SK-N-MC (cell line): ENCODE measurements around the gene UNCX.
"Not testable (repeated sequence)": the region's sequence is repeated elsewhere in the genome, so short reads cannot be mapped to it uniquely, and the experiment has no call there.

ENCODE experiments used
- DNase-seq: peaks from one replicate; pipeline ENCODE4 v3.0.0-alpha.2; 2011; ENCODE audit warnings: low read depth, low spot score
- H3K27ac ChIP-seq: fragments of 200-600 bp; sonication (generic); 2 replicates; pipeline ENCODE4 v1.5.1; 2016; ENCODE audit warnings: mixed run types
- H3K36me3 ChIP-seq: fragments of 200-600 bp; sonication (generic); 2 replicates; pipeline ENCODE4 v1.6.1; 2017; ENCODE audit warnings: antibody characterized with exemption, low read length, mixed read lengths; ENCODE audit not compliant: insufficient read depth
- H3K4me3 ChIP-seq: fragments of 200-600 bp; sonication (generic); 2 replicates; pipeline ENCODE4 v1.5.1; 2016
- H3K9ac ChIP-seq: fragments of 200-600 bp; sonication (generic); 2 replicates; pipeline ENCODE4 v1.8.0; 2017; ENCODE audit warnings: mixed run types, mixed read lengths; ENCODE audit not compliant: insufficient read length
- H3K9me3 ChIP-seq: fragments of 200-600 bp; sonication (generic); 2 replicates; pipeline ENCODE4 v1.6.1; 2017; ENCODE audit warnings: low read depth, mild to moderate bottlenecking, antibody characterized with exemption, low read length, moderate library complexity, mixed read lengths
- EZH2 ChIP-seq: fragments of 200-600 bp; sonication (generic); IDR thresholded peaks from one replicate; pipeline ENCODE4 v1.6.1; 2017; ENCODE audit warnings: antibody characterized with exemption
- FOXP2 ChIP-seq: optimal IDR thresholded peaks from 2 replicates; pipeline ENCODE3; 2011; ENCODE audit warnings: mild to moderate bottlenecking, moderate library complexity; ENCODE audit not compliant: insufficient read depth; ENCODE audit errors: extremely low read length, control extremely low read depth
- POLR2AphosphoS5 ChIP-seq: IDR thresholded peaks from 2 replicates; pipeline ENCODE4 v1.6.1; 2012; ENCODE audit warnings: mild to moderate bottlenecking, low read depth, low read length, borderline replicate concordance

The UNCX gene

GRCh38 chr7:1264345-1265280 is 31.9 kb downstream of the UNCX start:
- H3K9me3 ChIP-seq: no peaks in the 10 kb centered on the region
- TF ChIP-seq POLR2AphosphoS5: no peak
- no peak for TF ChIP-seq FOXP2
- TF ChIP-seq EZH2: no peak
- DNase-seq: no peak

DNA sequence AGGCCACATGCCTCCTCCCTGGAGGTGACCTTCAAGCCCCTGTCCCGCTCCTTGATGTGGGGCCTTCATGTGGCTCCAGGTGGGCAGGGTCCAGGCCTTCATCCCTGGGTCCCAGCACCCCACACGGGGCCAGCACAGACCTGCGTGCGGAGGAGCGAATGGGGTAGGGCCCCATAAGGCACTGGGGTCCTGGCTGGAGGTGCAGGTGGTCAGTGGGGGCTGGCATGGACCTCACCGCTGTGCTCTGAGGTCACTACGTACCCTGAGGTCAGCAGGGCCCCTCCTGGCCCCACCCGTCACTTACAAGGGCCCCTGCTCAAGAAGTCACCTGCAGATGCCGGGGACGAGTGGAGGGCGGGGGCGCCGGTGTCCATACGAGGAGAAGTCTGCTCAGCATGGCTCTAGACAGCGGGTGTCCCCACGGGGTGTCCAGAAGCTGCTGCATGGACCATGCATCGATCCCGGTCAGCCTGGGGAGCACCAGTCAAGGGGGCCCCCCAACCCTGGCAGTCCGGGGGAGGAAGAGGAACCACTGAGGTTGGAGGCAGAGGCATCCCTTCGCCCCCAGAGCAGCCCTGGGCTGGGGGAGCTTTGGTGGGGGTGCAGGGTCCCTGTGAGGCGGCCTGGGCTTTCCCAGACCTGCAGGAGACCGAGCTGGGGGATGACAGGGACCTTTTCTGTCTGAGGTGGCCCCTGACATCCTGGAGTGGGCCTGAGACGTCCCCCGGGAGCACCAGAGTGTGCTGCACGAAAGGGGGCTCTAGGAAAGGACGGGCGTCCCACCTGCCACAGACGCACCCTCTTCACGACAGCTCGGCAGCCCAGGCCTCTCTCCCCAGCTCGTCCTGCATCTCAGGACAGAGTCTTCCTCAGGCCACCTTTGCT is 34.6 kb downstream of the UNCX start:
- no peak for DNase-seq
- no peaks in the 10 kb centered on the region for H3K9me3 ChIP-seq
- H3K4me3 ChIP-seq: no peak overlapping the region
- no peak overlapping the region for H3K9ac ChIP-seq
- no peak for TF ChIP-seq POLR2AphosphoS5
- no peak for TF ChIP-seq FOXP2
- no peak for TF ChIP-seq EZH2
- H3K36me3 ChIP-seq: no peaks in the 10 kb centered on the region
- H3K27ac ChIP-seq: no peak overlapping the region

More at GRCh38 chr7:1264345-1265280, 31.9 kb downstream of the UNCX start:
- H3K4me3 ChIP-seq: no peak overlapping the region
- no peak overlapping the region for H3K27ac ChIP-seq
- H3K9ac ChIP-seq: no peak overlapping the region
- H3K36me3 ChIP-seq: no peaks in the 10 kb centered on the region

DNA sequence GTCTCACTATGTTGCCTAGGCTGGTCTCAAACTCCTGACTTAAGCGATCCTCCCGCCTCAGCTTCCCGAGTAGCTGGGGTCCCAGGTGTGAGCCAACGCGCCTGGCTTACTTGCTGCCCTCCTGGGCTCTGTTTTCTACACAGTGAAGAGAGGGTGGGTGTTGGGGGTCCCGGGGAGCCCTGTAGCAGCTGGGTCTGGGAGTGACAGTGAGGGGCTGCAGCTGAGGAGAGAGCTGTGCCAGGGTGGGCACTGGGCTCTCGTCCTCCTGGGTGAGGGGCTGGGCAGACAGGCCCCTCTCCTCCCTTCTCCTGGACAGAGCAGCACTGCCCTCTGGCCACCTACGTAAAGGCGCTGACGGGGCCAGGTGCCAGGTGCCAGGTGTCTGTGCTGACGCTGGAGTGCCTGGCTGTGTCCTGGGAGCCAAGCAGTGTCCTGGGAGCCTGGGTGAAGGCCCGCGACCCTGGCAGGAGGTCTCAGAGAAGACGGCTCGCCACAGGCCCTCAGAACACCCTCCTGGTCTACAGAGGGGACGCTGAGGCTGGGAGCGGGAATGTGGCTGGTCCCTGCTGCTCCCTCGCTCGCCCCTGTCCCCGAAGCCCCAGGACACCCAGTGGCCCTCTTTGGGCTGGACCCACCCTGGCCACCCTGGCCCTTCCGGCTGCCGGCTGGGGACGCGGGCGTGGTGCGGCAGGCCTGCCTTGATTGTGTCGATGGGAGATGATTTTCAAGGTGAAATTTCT is 35.6 kb downstream of the UNCX start:
- Histone ChIP-seq H3K9ac (no peak overlapping the region), H3K27ac (no peak overlapping the region), H3K4me3 (no peak overlapping the region; the same call in 1 of the 2 replicates), H3K9me3 (no peaks in the 10 kb centered on the region), H3K36me3 (no peaks in the 10 kb centered on the region)
- TF ChIP-seq FOXP2: no peak
- TF ChIP-seq POLR2AphosphoS5: no peak
- TF ChIP-seq EZH2: no peak
- no peak for DNase-seq

DNA sequence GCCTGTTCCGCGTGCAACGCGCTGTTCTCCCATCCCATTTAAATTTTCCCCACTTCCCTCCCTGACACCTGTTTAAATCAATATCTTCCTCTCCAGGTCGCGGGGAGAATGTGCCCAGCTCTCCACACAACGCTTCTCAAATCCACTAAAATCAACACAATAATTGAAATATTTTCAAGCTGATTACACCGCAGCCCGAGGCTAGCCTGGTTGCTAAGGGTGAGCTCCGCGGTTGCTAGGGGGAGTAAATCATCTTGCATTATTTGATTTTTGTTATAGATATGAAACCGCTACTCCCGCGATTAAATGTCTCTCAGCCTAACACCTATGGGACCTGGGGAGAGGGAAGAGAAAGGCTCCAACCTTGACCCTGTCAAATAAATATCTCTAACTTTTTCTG is 36.2 kb downstream of the UNCX start:
- H3K9ac ChIP-seq: no peak overlapping the region
- H3K9me3 ChIP-seq: no peaks in the 10 kb centered on the region
- no peak overlapping the region; the same call in 1 of the 2 replicates for H3K4me3 ChIP-seq
- DNase-seq: no peak
- no peak for TF ChIP-seq POLR2AphosphoS5
- TF ChIP-seq FOXP2: no peak
- TF ChIP-seq EZH2: no peak
- no peak overlapping the region for H3K27ac ChIP-seq
- no peaks in the 10 kb centered on the region for H3K36me3 ChIP-seq

- Histone ChIP-seq H3K9ac (no peak overlapping the region), H3K27ac (no peak overlapping the region), H3K4me3 (no peak overlapping the region), H3K9me3 (no peaks in the 10 kb centered on the region), H3K36me3 (no peaks in the 10 kb centered on the region)
- no peak for TF ChIP-seq POLR2AphosphoS5
- TF ChIP-seq EZH2: no peak
- TF ChIP-seq FOXP2: no peak
- no peak for DNase-seq
These were observed 36.7 kb downstream of the UNCX start for GRCh38 chr7:1269336-1269890.

DNA sequence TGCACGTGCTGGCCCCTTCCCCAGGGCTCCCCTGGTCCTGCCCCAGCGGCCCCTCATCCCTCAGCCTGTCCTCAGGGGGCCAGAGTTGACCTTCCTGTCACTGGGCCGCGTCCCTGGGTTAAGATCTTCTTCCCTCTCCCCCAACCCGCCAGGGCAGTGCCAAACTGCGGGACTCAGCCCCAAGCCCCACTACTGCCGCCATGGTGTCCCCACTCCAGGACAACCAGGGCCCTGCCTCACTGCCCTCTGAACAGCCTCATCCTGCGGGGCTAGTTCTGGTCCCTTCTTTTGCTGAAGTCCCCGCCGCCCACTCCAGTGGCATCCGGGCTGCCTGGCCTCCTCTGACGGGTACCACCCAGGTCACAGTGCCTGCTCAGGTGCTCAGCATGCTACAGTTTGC is 37.5 kb downstream of the UNCX start:
- Histone ChIP-seq H3K9me3 (no peaks in the 10 kb centered on the region), H3K9ac (no peak overlapping the region), H3K4me3 (no peak overlapping the region), H3K36me3 (no peaks in the 10 kb centered on the region), H3K27ac (no peak overlapping the region)
- no peak for DNase-seq
- TF ChIP-seq FOXP2 (no peak), EZH2 (no peak), POLR2AphosphoS5 (no peak)

GRCh38 chr7:1271046-1271445 is 38.4 kb downstream of the UNCX start:
- Histone ChIP-seq H3K9me3 (no peaks in the 10 kb centered on the region), H3K4me3 (no peak overlapping the region), H3K27ac (no peak overlapping the region), H3K9ac (no peak overlapping the region), H3K36me3 (no peaks in the 10 kb centered on the region)
- TF ChIP-seq POLR2AphosphoS5 (no peak), EZH2 (no peak), FOXP2 (no peak)
- DNase-seq: no peak

- no peaks in the 10 kb centered on the region for H3K9me3 ChIP-seq
- no peak overlapping the region for H3K4me3 ChIP-seq
- DNase-seq: no peak
- no peak overlapping the region for H3K9ac ChIP-seq
- no peaks in the 10 kb centered on the region for H3K36me3 ChIP-seq
- H3K27ac ChIP-seq: no peak overlapping the region
- no peak for TF ChIP-seq FOXP2
- no peak for TF ChIP-seq POLR2AphosphoS5
- TF ChIP-seq EZH2: no peak
These were observed 39.0 kb downstream of the UNCX start for GRCh38 chr7:1271656-1272055.

DNA sequence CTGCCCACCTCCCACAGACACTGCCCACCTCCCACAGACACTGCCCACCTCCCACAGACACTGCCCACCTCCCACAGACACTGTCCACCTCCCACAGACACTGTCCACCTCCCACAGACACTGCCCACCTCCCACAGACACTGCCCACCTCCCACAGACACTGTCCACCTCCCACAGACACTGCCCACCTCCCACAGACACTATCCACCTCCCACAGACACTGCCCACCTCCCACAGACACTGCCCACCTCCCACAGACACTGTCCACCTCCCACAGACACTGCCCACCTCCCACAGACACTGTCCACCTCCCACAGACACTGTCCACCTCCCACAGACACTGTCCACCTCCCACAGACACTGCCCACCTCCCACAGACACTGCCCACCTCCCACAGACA is 39.5 kb downstream of the UNCX start:
- not testable (repeated sequence) for H3K4me3 ChIP-seq, H3K36me3 ChIP-seq, DNase-seq, H3K27ac ChIP-seq, H3K9ac ChIP-seq, H3K9me3 ChIP-seq
